ENCODE data around the gene PDIA5. TPM values are rescaled to one million over a fixed set of nuclear protein-coding genes. Genes with fewer than 3 reads are reported as not detected.

The PDIA5 gene
- total RNA-seq, 1 experiment from 2014 or later: 24.3 TPM

DNA sequence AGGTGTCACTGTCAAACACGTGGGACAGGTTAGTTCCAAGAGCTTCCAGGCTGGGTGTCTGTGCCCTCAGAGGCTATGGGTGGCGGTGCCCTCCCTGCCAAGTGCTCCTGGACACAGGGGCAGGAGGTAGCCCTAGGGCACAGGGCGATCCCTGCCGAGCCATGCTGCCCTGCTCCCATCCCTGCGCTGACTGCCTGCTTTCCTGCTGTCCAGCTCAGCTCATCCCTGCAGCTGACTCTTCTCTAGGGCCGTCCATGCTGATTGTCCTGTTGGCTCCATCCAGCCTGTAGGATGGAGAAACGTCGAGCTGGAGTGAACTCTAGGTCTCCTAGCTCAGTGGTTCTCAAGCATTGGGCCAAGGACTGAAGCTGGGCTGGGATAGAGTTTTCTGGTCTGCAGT, 3.7 kb downstream of the PDIA5 start:
- Histone ChIP-seq H3K18ac (ENCODE audit: insufficient read length, low read depth, low read length) (no peak overlapping the region), H3K23me2 (ENCODE audit: insufficient read length, low read depth, low read length, poor library complexity, severe bottlenecking) (peaks cover 18% of the 10 kb centered on the region), H3K79me1 (ENCODE audit: insufficient read depth, low read depth, low read length, poor library complexity, severe bottlenecking) (peaks cover 7% of the 10 kb centered on the region), H3K4me1 (ENCODE audit: insufficient read depth, low read length) (peaks cover 7% of the 10 kb centered on the region; the same call in 1 of the 2 replicates), H4K5ac (ENCODE audit: insufficient read length, low read depth, low read length) (no peak overlapping the region), H2AFZ (ENCODE audit: low read length) (no peak overlapping the region), H3K79me2 (ENCODE audit: insufficient read depth, low read length) (peaks cover 24% of the 10 kb centered on the region; the same call in 1 of the 2 replicates), H4K20me1 (ENCODE audit: control insufficient read depth, insufficient read depth, insufficient read length) (no peaks in the 10 kb centered on the region), H3K9ac (ENCODE audit: extremely low read depth, insufficient read length, low read length) (no peak overlapping the region), H2BK12ac (ENCODE audit: insufficient read length, low read depth, low read length) (no peak overlapping the region), H3T11ph (ENCODE audit: low read length) (no peak overlapping the region), H3K4me2 (ENCODE audit: insufficient read depth, insufficient read length, low read length) (no peak overlapping the region), H2BK120ac (ENCODE audit: low read depth, low read length, poor library complexity, severe bottlenecking) (no peak overlapping the region), H3K4ac (ENCODE audit: low read depth, low read length) (no peak overlapping the region), H3K27ac (ENCODE audit: insufficient read length, low read depth, low read length) (no peak overlapping the region), H3K9me3 (ENCODE audit: control insufficient read depth, low read depth, low read length) (no peaks in the 10 kb centered on the region), H2AK5ac (ENCODE audit: insufficient read length, low read length) (no peak overlapping the region), H3K14ac (ENCODE audit: insufficient read depth, low read length) (no peak overlapping the region), H2BK15ac (ENCODE audit: low read depth, low read length) (no peak overlapping the region), H3K23ac (ENCODE audit: insufficient read length, low read depth, low read length) (no peak overlapping the region), H2BK5ac (ENCODE audit: insufficient read length, low read length) (no peak overlapping the region), H3K56ac (ENCODE audit: insufficient read length, low read depth, low read length) (no peak overlapping the region), H4K91ac (ENCODE audit: insufficient read length, low read depth, low read length) (no peak overlapping the region), H2BK20ac (ENCODE audit: low read depth, low read length, poor library complexity, severe bottlenecking) (no peak overlapping the region), H3K27me3 (ENCODE audit: insufficient read depth, low read length) (no peaks in the 10 kb centered on the region; the same call in 1 of the 2 replicates), H4K8ac (replicated peaks; ENCODE audit: insufficient read length, low read depth, low read length) (no peak overlapping the region)
- H3K27me3 Mint-ChIP-seq (ENCODE audit: low read depth): peaks cover 18% of the 10 kb centered on the region
- TF ChIP-seq, protein P1, sequence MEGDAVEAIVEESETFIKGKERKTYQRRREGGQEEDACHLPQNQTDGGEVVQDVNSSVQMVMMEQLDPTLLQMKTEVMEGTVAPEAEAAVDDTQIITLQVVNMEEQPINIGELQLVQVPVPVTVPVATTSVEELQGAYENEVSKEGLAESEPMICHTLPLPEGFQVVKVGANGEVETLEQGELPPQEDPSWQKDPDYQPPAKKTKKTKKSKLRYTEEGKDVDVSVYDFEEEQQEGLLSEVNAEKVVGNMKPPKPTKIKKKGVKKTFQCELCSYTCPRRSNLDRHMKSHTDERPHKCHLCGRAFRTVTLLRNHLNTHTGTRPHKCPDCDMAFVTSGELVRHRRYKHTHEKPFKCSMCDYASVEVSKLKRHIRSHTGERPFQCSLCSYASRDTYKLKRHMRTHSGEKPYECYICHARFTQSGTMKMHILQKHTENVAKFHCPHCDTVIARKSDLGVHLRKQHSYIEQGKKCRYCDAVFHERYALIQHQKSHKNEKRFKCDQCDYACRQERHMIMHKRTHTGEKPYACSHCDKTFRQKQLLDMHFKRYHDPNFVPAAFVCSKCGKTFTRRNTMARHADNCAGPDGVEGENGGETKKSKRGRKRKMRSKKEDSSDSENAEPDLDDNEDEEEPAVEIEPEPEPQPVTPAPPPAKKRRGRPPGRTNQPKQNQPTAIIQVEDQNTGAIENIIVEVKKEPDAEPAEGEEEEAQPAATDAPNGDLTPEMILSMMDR (conservative IDR thresholded peaks at IDR 0.05): no peak
- H3K36me3 Mint-ChIP-seq (ENCODE audit: insufficient read depth in 1 of 3, low read depth in 3 of 3): no peaks in the 10 kb centered on the region; a peak in 1 of 7 replicates
- H3K27ac Mint-ChIP-seq: peak overlapping the region in 1 of 3 experiments; percentile 72; a peak in 2 of 7 replicates
- DNase-seq: peak; percentile 28
- peaks cover 34 to 49% of the 10 kb centered on the region in 2 experiments for H3K4me1 Mint-ChIP-seq
- peaks cover 5 to 6% of the 10 kb centered on the region in 2 experiments; a peak in 3 of 5 replicates for H3K9me3 Mint-ChIP-seq
- no peak overlapping the region; a peak in 1 of 5 replicates for H3K4me3 Mint-ChIP-seq
- WGBS (ENCODE audit: extremely low coverage, insufficient read length, low lambda C conversion rate): no CpG with 5 or more reads among the region's 8 CpGs

All from H9 (cell line).